IMR-90 (cell line): ENCODE data around the gene RMND5B. TPM values are rescaled to one million over a fixed set of nuclear protein-coding genes. Genes with fewer than 3 reads are reported as not detected.

Source experiments
- ATAC-seq: fragments of 200-7000 bp; cut with Tn5 transposase; 2 replicates; pipeline ENCODE4 v1.9.1; 2020; ENCODE audit warnings: low read depth, mild to moderate bottlenecking, moderate library complexity
- BruUV-seq: library from RNA; stranded (reverse); fragments of 400-500 nt; replicated peaks from 2 replicates; lab custom pipeline; 2021; lab: Mats Ljungman, UMichigan
- CTCF ChIA-PET: fragments of 300-600 bp; formaldehyde crosslinking; extraction: SDS; loops from one replicate; lab custom pipeline; 2021; ENCODE audit warnings: antibody characterized with exemption; lab: Yijun Ruan, JAX
- POLR2A ChIA-PET: fragments of 300-600 bp; sonication (Branson Sonifier 250); formaldehyde crosslinking; loops from one replicate; lab custom pipeline; 2022; ENCODE audit warnings: antibody characterized with exemption; ENCODE audit not compliant: unreplicated experiment; lab: Charles Lee
- DNase-seq: peaks from one replicate; pipeline ENCODE4 v3.0.0; 2013
- H2AFZ ChIP-seq: replicated peaks from 2 replicates; pipeline ENCODE3; 2013; ENCODE audit warnings: low read length, mild to moderate bottlenecking; ENCODE audit not compliant: poor library complexity
- H2AK5ac ChIP-seq: 2 replicates; pipeline ENCODE4 v1.6.1; 2013; ENCODE audit warnings: low read depth, low read length, inconsistent platforms
- H2AK9ac ChIP-seq: replicated peaks from 2 replicates; pipeline ENCODE3; 2013; ENCODE audit warnings: mild to moderate bottlenecking, low read depth, low read length, moderate library complexity; ENCODE audit not compliant: poor library complexity
- H2BK120ac ChIP-seq: 2 replicates; pipeline ENCODE4 v1.6.1; 2013; ENCODE audit warnings: low read depth, low read length, inconsistent platforms
- H2BK15ac ChIP-seq: 3 replicates; pipeline ENCODE4 v1.6.1; 2013; ENCODE audit warnings: low read depth, low read length, inconsistent platforms
- H2BK20ac ChIP-seq: 2 replicates; pipeline ENCODE4 v1.6.1; 2013; ENCODE audit warnings: low read depth, mild to moderate bottlenecking, inconsistent platforms, low read length, moderate library complexity
- H2BK5ac ChIP-seq: 2 replicates; pipeline ENCODE4 v1.6.1; 2013; ENCODE audit warnings: mild to moderate bottlenecking, low read depth, low read length, inconsistent platforms; ENCODE audit not compliant: poor library complexity, severe bottlenecking
- H3K14ac ChIP-seq: replicated peaks from 2 replicates; pipeline ENCODE4 v1.6.1; 2013; ENCODE audit warnings: low read depth, low read length, inconsistent platforms
- H3K18ac ChIP-seq: 2 replicates; pipeline ENCODE4 v1.6.1; 2013; ENCODE audit warnings: low read depth, low read length, control low read depth
- H3K23ac ChIP-seq: 2 replicates; pipeline ENCODE4 v1.6.1; 2013; ENCODE audit warnings: low read depth, low read length, inconsistent platforms
- H3K27ac ChIP-seq: 2 replicates; pipeline ENCODE4 v1.5.1; 2013; ENCODE audit warnings: mild to moderate bottlenecking, control low read depth, low read length; ENCODE audit not compliant: insufficient read depth
- H3K27me3 ChIP-seq: 2 replicates; pipeline ENCODE4 v1.6.1; 2013; ENCODE audit warnings: low read length; ENCODE audit not compliant: control insufficient read depth, insufficient read depth
- H3K36me3 ChIP-seq: 2 replicates; pipeline ENCODE4 v1.6.1; 2013; ENCODE audit warnings: low read length, mixed read lengths; ENCODE audit not compliant: control insufficient read depth, insufficient read depth
- H3K4ac ChIP-seq: 2 replicates; pipeline ENCODE4 v1.6.1; 2013; ENCODE audit warnings: low read depth, low read length, inconsistent platforms
- H3K4me1 ChIP-seq: 2 replicates; pipeline ENCODE4 v1.6.1; 2013; ENCODE audit warnings: low read length, mixed read lengths; ENCODE audit not compliant: control insufficient read depth, insufficient read depth
- H3K4me2 ChIP-seq: 2 replicates; pipeline ENCODE4 v1.6.1; 2013; ENCODE audit warnings: low read depth, mild to moderate bottlenecking, control low read depth, low read length, moderate library complexity
- H3K4me3 ChIP-seq: 2 replicates; pipeline ENCODE4 v1.5.1; 2013; ENCODE audit warnings: low read depth, mild to moderate bottlenecking, control low read depth, low read length, moderate library complexity; ENCODE audit not compliant: insufficient read depth
- H3K56ac ChIP-seq: 2 replicates; pipeline ENCODE4 v1.6.1; 2013; ENCODE audit warnings: low read length, inconsistent platforms; ENCODE audit not compliant: insufficient read depth; ENCODE audit errors: extremely low read depth
- H3K79me1 ChIP-seq, 2 experiments: 2 replicates each; pipeline ENCODE4 v1.6.1; 2013; ENCODE audit warnings: low read length in 2 of 2, inconsistent platforms in 1 of 2, low read depth in 1 of 2
- H3K9ac ChIP-seq: 2 replicates; pipeline ENCODE4 v1.6.1; 2013; ENCODE audit warnings: low read depth, low read length, control low read depth
- H3K9me1 ChIP-seq: 2 replicates; pipeline ENCODE4 v1.6.1; 2013; ENCODE audit warnings: low read length, inconsistent platforms; ENCODE audit not compliant: insufficient read depth
- H3K9me3 ChIP-seq: 2 replicates; pipeline ENCODE4 v1.6.1; 2013; ENCODE audit warnings: low read length; ENCODE audit not compliant: control insufficient read depth, insufficient read depth
- H4K20me1 ChIP-seq: 2 replicates; pipeline ENCODE4 v1.6.1; 2013; ENCODE audit warnings: low read length, inconsistent platforms; ENCODE audit not compliant: insufficient read depth
- H4K5ac ChIP-seq: 2 replicates; pipeline ENCODE4 v1.6.1; 2013; ENCODE audit warnings: mild to moderate bottlenecking, low read depth, low read length, control low read depth
- H4K8ac ChIP-seq, 2 experiments: 2 replicates each; pipeline ENCODE4 v1.6.1; 2013; ENCODE audit warnings: low read depth in 2 of 2, low read length in 2 of 2, control low read depth in 1 of 2, inconsistent platforms in 1 of 2
- H4K91ac ChIP-seq: 2 replicates; pipeline ENCODE4 v1.6.1; 2013; ENCODE audit warnings: low read depth, low read length, inconsistent platforms; ENCODE audit not compliant: insufficient read depth
- BHLHE40 ChIP-seq: fragments of 150-350 bp; IDR thresholded peaks from 2 replicates; pipeline ENCODE4 v1.6.1; 2016; ENCODE audit warnings: mild to moderate bottlenecking, low read depth, low read length
- CEBPB ChIP-seq: IDR thresholded peaks from 2 replicates; pipeline ENCODE4 v1.6.1; 2012; ENCODE audit warnings: low read depth, low read length, improper control_type of control experiment
- CHD1 ChIP-seq: IDR thresholded peaks from 2 replicates; pipeline ENCODE4 v1.6.1; 2012; ENCODE audit warnings: low read depth, low read length, improper control_type of control experiment
- CTCF ChIP-seq: conservative IDR thresholded peaks from 2 replicates; pipeline ENCODE4 v1.5.1; 2012; ENCODE audit warnings: mild to moderate bottlenecking, low read depth, low read length, improper control_type of control experiment
- ELK1 ChIP-seq: fragments of 150-350 bp; IDR thresholded peaks from 2 replicates; pipeline ENCODE4 v1.6.1; 2016; ENCODE audit warnings: low read depth, mild to moderate bottlenecking, low read length, moderate library complexity, borderline replicate concordance
- MAZ ChIP-seq: IDR thresholded peaks from 2 replicates; pipeline ENCODE4 v1.6.1; 2012; ENCODE audit warnings: low read depth, mild to moderate bottlenecking, low read length, improper control_type of control experiment, moderate library complexity, borderline replicate concordance
- MXI1 ChIP-seq: IDR thresholded peaks from 2 replicates; pipeline ENCODE4 v1.6.1; 2012; ENCODE audit warnings: low read depth, mild to moderate bottlenecking, low read length, moderate library complexity, borderline replicate concordance
- NFE2L2 ChIP-seq: fragments of 150-350 bp; IDR thresholded peaks from 2 replicates; pipeline ENCODE4 v1.6.1; 2016; ENCODE audit warnings: low read depth, mild to moderate bottlenecking, low read length
- POLR2A ChIP-seq: IDR thresholded peaks from 2 replicates; pipeline ENCODE4 v1.6.1; 2012; ENCODE audit warnings: mild to moderate bottlenecking, low read depth, low read length
- RAD21 ChIP-seq: IDR thresholded peaks from 2 replicates; pipeline ENCODE4 v1.6.1; 2012; ENCODE audit warnings: low read length, improper control_type of control experiment
- RCOR1 ChIP-seq: IDR thresholded peaks from 2 replicates; pipeline ENCODE4 v1.6.1; 2012; ENCODE audit warnings: mild to moderate bottlenecking, low read length, improper control_type of control experiment; ENCODE audit not compliant: insufficient replicate concordance
- RFX5 ChIP-seq: IDR thresholded peaks from 2 replicates; pipeline ENCODE4 v1.8.0; 2012; ENCODE audit warnings: low read depth, mild to moderate bottlenecking, low read length, moderate library complexity
- SMC3 ChIP-seq: fragments of 150-350 bp; IDR thresholded peaks from 2 replicates; pipeline ENCODE4 v1.6.1; 2016; ENCODE audit warnings: low read depth, mild to moderate bottlenecking, antibody characterized with exemption, low read length, moderate library complexity
- USF2 ChIP-seq: fragments of 150-350 bp; IDR thresholded peaks from 2 replicates; pipeline ENCODE4 v1.6.1; 2017; ENCODE audit warnings: mild to moderate bottlenecking, antibody characterized with exemption, low read length, low read depth
- WGBS, 2 experiments: methylation state at CpG; one replicate each; pipeline versions ENCODE4 v1.1.5 to v1.1.7; 2013; ENCODE audit warnings: missing lambda C conversion rate in 2 of 2; ENCODE audit not compliant: insufficient read length in 1 of 2; ENCODE audit errors: extremely low coverage in 2 of 2; 5-methylcytosine and 5-hydroxymethylcytosine counted together
- dilution Hi-C: fragments of 300-500 bp; cut with HindIII; formaldehyde crosslinking; loops from one replicate; pipeline ENCODE4 v1.14.3; 2018; ENCODE audit warnings: low sequenced_read_pairs; ENCODE audit not compliant: unreplicated experiment
- in situ Hi-C: fragments of 300-500 bp; cut with MboI; formaldehyde crosslinking; loops from 3 replicates; pipeline ENCODE4 v1.14.3; 2019; ENCODE audit warnings: low sequenced_read_pairs, inconsistent platforms, mixed read lengths
- intact Hi-C: fragments of 100-400 bp; cut with micrococcal nuclease; formaldehyde crosslinking; loops from 2 replicates; pipeline ENCODE4 v1.10.0; 2022
- polyA plus RNA-seq, 3 experiments: library from polyadenylated mRNA; depleted of rRNA; stranded (reverse); fragments of >200 nt; gene quantifications; 2 replicates each; pipeline ENCODE4 v1.2.3, GENCODE V29; 2012; ENCODE audit warnings: low replicate concordance in 1 of 3
- total RNA-seq: library from RNA; depleted of rRNA; stranded (reverse); fragments of >200 nt; gene quantifications from 2 replicates; pipeline ENCODE4 v1.2.3, GENCODE V29; 2012

RMND5B gene
- total and polyA plus RNA-seq, 2 of the 4 experiments (the other 2 are of a cell fraction) = 14.0 to 19.5 TPM

DNA sequence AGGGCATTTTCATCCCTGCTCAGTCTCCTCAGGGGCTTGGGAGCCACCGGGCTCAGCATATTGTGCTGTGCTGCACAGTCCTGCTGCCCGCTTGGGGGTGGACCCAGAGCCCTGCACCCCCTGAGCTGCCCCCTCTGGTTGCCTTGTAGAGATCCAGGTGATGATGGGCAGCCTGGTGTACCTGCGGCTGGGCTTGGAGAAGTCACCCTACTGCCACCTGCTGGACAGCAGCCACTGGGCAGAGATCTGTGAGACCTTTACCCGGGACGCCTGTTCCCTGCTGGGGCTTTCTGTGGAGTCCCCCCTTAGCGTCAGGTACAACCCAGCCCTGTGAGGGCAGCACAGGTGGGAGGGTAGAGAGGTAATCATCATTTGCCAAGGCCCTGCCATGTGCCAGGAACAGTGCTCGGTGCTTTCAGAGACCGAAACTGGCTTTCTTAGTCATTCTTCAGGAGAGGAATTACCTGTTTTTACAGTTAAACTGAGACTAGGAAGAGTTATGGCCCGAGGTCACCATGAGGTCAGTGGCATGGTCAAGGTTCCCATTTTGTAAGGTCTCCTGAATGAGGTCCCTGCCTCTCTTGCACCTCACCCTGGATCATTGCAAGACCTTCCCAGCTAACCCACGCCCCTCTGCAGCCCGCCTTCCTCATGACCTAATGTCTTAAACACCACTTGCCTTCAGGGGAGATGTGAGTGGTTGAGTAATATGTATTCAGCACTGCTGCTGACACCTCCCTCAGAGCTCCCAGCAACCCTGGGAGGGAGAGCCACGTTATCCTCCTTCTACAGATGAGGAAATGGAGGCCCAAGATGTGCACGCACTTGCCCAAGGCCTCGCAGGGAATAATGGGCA, 15.4 kb downstream of the RMND5B start:
- H3K36me3 ChIP-seq = peaks cover 58% of the 10 kb centered on the region
- in situ Hi-C loops = loop anchor here (5.0 kb wide), 1 partner anchor 69 kb away; no protein-coding TSS in a partner anchor
- POLR2A ChIA-PET = no interaction called here
- TF ChIP-seq BHLHE40 (no peak), CEBPB (no peak), RAD21 (peak; percentile 43), SMC3 (peak; percentile 51; the same call in 1 of the 2 replicates), CHD1 (no peak), NFE2L2 (no peak), RCOR1 (no peak), POLR2A (no peak), CTCF (peak; percentile 57), MAZ (no peak), MXI1 (no peak), ELK1 (no peak), USF2 (no peak), RFX5 (peak; percentile 77)

More for the DNA sequence above, 15.4 kb downstream of the RMND5B start:
- dilution Hi-C loops = no loop called here
- CTCF ChIA-PET = no interaction called here
- H3K23ac ChIP-seq = no peak overlapping the region
- no peak overlapping the region for H3K56ac ChIP-seq
- H3K14ac ChIP-seq = no peak overlapping the region
- H3K27me3 ChIP-seq = no peaks in the 10 kb centered on the region
- no peak overlapping the region for H3K4me3 ChIP-seq
- H2AK9ac ChIP-seq = peak overlapping the region; percentile 31
- ATAC-seq (peak; percentile 34), DNase-seq (peak; percentile 41)
- H2BK120ac ChIP-seq = no peak overlapping the region
- H3K27ac ChIP-seq = no peak overlapping the region
- 100% methylated on average over 1 of the region's 14 CpGs; no CpG with 5 or more reads in 1 of the 2 experiments for WGBS, 2 experiments
- H2AK5ac ChIP-seq = no peak overlapping the region
- no peak overlapping the region for H4K91ac ChIP-seq
- H2AFZ ChIP-seq = no peak overlapping the region
- peaks cover 3% of the 10 kb centered on the region; the same call in 1 of the 2 replicates for H3K4me1 ChIP-seq
- no peak overlapping the region for H4K8ac ChIP-seq
- no peak overlapping the region for H3K4ac ChIP-seq
- H3K9me3 ChIP-seq = no peaks in the 10 kb centered on the region
- no TSS peak for BruUV-seq
- H2BK20ac ChIP-seq = no peak overlapping the region
- peaks cover 10% of the 10 kb centered on the region; the same call in 1 of the 2 replicates for H4K20me1 ChIP-seq
- no peak overlapping the region for H2BK15ac ChIP-seq
- peaks cover 0 to 7% of the 10 kb centered on the region in 2 experiments; a peak in 3 of 4 replicates for H3K79me1 ChIP-seq
- no peak overlapping the region for H3K18ac ChIP-seq
- H2BK5ac ChIP-seq = no peak overlapping the region
- no peak overlapping the region for H3K9ac ChIP-seq
- H4K5ac ChIP-seq = no peak overlapping the region
- no peak overlapping the region for H3K4me2 ChIP-seq
- intact Hi-C loops = loop anchor here (1.0 kb wide), 1 partner anchor 70 kb away; no protein-coding TSS in a partner anchor
- H3K9me1 ChIP-seq = no peaks in the 10 kb centered on the region
